Posterior cingulate gyrus (tissue), 11 donors: ENCODE measurements around the gene OR2C3.
"Not testable (repeated sequence)": the region's sequence is repeated elsewhere in the genome, so short reads cannot be mapped to it uniquely, and the experiment has no call there.

Experiments
- DNase-seq, 10 donors: peaks; one replicate each; pipeline versions ENCODE4 v3.0.0 to v3.0.0-alpha.2; 2020 to 2021; ENCODE audit warnings: mixed read lengths in 3 of 10
- intact Hi-C: fragments of 100-400 bp; cut with DNase I; formaldehyde crosslinking; loops from one replicate; pipeline ENCODE4 v1.15.1; 2023

The OR2C3 gene

GRCh38 chr1:247521886-247522285, 14.4 kb downstream of the OR2C3 start:
- intact Hi-C loops: not testable (repeated sequence)
- peak in 2 of 10 donors; percentile 70 to 72 for DNase-seq

DNA sequence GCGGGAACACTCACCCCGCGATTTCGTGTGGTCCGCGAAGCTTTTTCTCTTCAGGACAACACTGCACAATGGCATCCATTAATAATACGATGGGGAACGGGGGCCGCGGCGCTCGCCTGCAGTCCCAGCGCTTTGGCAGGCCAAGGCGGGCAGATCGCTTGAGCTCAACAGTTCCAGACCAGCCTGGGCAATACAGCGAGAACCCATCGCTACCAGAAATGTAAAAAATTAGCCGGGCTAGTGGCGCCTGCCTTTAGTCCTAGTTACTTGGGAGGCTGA, 17.7 kb downstream of the OR2C3 start:
- intact Hi-C loops: no loop called here
- peak in 2 of 10 donors; percentile 61 to 75 for DNase-seq

DNA sequence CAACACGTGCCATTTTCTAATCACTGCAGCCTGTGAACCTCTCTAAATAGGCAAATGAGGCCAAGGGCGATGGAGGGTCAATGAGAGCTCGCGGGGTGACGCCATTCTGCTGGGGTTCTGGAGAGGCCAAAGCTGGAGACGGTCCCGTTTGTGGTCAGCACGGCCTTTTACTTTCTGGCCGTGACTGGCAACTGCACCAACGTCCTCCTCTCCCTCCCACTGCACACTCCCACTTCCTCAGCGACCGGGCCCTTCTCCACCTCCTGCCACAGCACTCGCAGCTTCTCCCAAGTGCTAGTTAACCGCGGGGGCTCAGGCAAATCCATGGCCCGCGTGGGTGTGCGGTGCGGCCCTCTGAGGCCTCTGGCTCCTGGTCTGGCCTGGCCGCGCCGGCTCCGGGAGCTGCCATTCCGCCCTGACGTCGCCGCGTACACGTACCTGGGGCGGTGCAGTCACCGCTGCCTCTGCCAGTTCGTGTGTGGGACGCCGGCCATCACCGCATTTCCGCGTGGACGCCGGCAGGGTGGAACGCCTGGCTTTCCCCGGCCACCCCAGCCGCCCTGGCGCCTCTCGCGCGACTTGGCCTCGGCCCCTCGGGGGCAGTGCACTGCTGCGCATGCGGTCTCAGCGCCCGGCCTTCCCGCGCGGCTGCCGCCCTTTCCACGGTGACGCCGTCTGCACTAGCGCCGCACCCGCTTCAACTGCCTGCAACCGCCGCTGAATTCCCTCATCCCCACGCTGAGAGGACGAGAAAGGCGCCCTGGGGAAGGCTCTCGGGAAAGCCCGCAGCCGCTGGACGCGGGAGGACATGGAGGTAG, 18.2 kb downstream of the OR2C3 start:
- peak in 2 of 10 donors; percentile 59 to 82 for DNase-seq
- intact Hi-C loops: no loop called here

DNA sequence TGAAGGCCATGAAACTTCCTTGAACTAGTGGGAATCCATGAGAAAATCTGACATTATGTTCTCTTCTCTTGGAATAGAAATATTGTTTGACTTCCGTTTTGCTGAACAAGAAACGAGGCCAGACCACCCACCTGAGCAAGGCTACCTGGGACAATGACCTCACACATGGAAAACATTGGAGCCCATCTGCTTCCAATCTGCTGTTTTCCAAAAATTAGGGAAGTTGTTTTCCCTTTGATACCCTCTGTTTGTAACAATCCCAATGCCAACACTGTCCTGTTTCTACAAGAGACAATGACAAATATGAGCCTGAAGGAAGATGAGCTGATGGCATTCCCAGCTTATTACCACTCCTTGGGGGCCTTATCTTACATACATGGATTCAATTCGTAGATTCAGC, 29.4 kb downstream of the OR2C3 start:
- intact Hi-C loops: no loop called here
- no peak for DNase-seq

- intact Hi-C loops: no loop called here
Measured at GRCh38 chr1:247500865-247501264, 35.4 kb downstream of the OR2C3 start.

GRCh38 chr1:247496581-247497285, 39.5 kb downstream of the OR2C3 start:
- intact Hi-C loops: no loop called here
- DNase-seq: no peak

More at GRCh38 chr1:247500865-247501264, 35.4 kb downstream of the OR2C3 start:
- DNase-seq: no peak

- intact Hi-C loops: no loop called here
- DNase-seq: no peak
Measured at GRCh38 chr1:247494767-247495166, 41.5 kb downstream of the OR2C3 start.

DNA sequence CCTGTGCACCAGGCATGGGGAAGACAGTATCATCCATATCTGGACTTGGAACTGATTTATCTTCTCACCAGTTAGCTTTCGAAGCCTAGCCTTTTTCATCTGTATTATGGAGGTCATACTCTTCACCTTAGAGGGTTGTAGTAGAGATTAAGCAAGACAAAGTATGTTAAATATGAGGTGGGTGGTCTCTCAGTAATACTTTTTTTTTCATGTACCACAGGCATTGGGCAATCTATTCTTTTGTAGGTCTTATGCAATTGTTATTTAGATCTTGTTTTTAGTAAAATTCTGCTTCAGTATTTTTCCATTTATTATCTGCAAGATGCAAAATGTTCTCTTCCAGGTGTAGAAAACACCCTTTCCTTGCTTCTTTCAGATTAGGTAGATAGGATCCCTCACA, 43.1 kb downstream of the OR2C3 start:
- DNase-seq: no peak
- intact Hi-C loops: no loop called here

- DNase-seq: peak in 1 of 10 donors; percentile 56
- intact Hi-C loops: no loop called here
Measured at GRCh38 chr1:247491328-247491727, 44.9 kb downstream of the OR2C3 start.

- intact Hi-C loops: loop anchor here (1.0 to 5.0 kb wide), 2 partner anchors 100 to 115 kb away; no protein-coding TSS in a partner anchor
- DNase-seq: peak in 3 of 10 donors; percentile 4 to 45 (median 11)
Measured at GRCh38 chr1:247487057-247487456, 49.2 kb downstream of the OR2C3 start.

DNA sequence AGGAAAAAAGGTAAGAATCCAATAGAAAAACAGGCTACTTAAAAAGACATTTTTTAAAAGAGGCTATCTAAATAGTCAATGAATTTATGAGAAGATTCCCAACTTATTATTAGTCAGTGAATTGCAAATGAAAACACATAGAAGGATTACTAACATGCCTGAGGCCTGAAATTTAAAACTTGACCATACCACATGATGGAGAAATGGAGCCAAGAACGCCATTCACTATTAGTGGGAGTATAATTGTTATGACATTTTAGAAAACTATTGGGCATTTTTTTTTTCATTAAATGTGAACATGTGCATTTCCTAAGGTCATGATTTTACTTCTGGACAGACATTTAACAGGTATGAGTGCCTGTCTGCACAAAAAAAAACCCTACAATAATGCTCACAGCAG, 53.5 kb downstream of the OR2C3 start:
- DNase-seq: no peak
- intact Hi-C loops: no loop called here

DNA sequence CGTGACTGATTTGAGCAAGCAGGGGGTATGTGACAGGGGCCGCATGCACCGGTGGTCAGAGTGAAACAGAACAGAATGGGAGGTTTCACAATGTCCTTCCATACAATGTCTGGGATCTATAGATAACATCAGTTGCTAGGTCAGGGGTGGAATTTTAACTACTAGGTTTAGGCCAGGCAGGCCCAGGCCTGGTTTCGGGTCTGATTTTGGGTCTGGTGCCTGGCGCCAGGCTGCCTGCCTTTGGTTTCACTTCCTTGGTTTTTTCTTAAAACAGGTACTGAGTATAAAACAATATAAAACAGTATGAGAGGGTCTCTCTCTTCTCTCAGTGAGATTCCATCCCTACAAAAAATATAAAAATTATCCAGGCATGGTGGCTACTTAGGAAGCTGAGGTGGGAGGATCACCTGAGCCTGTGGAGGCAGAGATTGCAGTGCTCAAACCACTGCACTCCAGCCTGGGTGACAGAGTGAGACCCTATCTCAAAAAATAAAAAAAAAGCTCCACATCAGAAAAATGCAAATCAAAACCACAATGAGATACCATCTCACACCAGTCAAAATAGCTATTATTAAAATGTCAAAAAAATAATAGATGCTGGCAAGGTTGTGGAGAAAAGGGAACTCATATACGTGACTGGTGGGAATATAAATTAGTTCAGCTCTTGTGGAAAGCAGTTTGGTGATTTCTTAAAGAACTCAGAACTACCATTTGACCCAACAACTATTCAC, 59.7 kb downstream of the OR2C3 start:
- DNase-seq, intact Hi-C loops: not testable (repeated sequence)

DNA sequence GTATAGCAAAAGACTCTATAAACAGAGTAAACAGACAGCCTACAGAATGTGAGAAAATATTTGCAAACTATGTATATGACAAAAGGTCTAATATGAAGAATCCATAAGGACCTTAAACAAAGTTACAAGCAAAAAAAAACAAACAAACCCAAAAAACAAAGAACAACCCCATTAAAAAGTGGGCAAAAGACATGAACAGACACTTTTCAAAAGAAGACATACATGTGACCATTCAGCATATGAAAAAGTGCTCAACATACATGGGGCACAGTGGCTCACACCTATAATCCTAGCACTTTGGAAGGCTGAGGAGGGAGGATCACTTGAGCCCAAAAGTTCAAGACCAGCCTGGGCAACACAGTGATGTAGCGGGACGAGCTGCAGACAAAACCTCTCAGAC, 60.4 kb downstream of the OR2C3 start:
- intact Hi-C loops: no loop called here
- no peak for DNase-seq
